Measurements from ENCODE around the gene DACT2.

DACT2 gene

GRCh38 chr6:168258795-168259194 is 60.8 kb downstream of the DACT2 start:
- DNase-seq, result no peak
- TF ChIP-seq POLR2A (IDR thresholded peaks at IDR 0.05; ENCODE audit: low read length) (no peak), GATA1 (IDR thresholded peaks at IDR 0.05; ENCODE audit: low read depth, low read length) (no peak)

- no peak for TF ChIP-seq POLR2A (IDR thresholded peaks at IDR 0.05; ENCODE audit: low read length)
- TF ChIP-seq GATA1 (IDR thresholded peaks at IDR 0.05; ENCODE audit: low read depth, low read length), result no peak
- DNase-seq, result no peak
Observed at GRCh38 chr6:168256940-168257339, 62.6 kb downstream of the DACT2 start.
